ENCODE data around the gene PRR5L.

Gene PRR5L

DNA sequence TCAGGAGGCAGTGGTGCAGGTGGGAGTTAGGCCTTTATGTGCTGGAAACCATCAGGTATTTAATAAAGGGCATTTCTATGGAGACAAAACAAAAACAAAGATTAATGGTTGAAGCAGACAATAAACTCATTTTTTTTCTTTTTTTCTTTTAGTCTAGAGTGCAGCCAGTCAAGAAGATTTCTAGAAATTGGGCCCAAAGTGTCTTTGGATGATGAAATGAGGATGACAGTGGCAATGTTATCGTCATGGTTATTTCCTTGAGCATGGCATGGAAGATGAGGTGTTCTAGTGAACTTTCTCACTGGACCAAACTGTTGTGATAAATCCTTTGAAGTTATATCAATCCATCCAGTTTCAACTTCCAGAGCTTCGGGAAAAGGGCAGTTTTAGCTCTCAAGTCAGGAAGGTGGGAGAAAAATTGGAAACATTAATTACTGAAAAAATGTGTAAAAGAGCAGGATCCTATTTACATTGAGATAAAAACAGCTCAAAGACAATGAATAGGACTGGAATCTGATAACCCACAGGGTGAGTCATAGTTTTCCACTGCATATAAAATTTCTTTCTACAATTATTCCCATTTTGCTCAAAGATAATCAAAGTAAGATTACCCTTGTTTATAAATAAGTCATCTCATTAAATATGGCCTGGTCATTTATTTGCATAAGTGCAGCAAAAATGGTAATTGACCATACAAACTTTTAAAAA is 33.0 kb downstream of the PRR5L start:
- DNase-seq: no peak

GRCh38 chr11:36330411-36330810 is 34.3 kb downstream of the PRR5L start:
- DNase-seq: peak; percentile 12

DNA sequence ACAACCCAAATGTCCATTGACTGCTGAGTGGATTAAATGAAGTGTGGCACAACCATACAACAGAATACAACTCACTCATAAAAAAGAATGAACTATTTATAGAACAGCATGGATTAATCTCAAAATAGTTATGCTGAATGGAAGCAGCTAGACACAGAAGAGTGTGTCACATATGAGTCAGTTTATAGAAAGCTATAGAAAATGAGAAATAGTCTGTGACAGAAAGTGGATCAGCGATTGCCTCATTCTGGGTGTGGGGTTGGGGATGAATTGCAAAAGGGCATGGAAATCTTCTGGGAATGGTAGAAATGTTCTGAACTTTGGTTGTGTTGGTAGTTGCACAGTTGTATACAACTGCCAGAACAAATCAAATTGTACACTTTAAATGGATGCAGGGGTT is 37.4 kb downstream of the PRR5L start:
- DNase-seq: no peak

- DNase-seq: no peak
These were observed 37.8 kb downstream of the PRR5L start for GRCh38 chr11:36333897-36334296.

- DNase-seq: no peak
These were observed 43.8 kb downstream of the PRR5L start for GRCh38 chr11:36339888-36340287.

DNA sequence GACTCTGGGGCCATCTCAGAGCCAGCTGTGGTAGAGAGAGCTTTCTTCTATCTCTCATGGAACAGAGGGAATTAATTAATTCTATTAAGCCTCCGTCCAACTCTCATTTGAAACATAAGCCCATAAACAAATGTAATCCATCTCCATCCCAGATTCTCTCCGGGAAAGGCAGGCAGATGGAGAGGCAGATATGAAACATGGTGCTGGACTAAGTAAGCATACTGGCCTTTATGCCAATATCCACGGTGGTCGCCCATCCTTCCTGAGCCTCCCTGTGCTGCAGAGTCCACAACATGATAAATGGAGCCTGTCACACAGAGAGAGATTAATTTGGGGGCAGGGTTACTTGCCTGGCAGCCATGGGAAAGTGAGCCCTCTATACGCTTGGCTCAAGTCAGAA is 44.8 kb downstream of the PRR5L start:
- no peak for DNase-seq

GRCh38 chr11:36341915-36342314 is 45.8 kb downstream of the PRR5L start:
- no peak for DNase-seq

GRCh38 chr11:36342327-36342726 is 46.2 kb downstream of the PRR5L start:
- DNase-seq: no peak

GRCh38 chr11:36343436-36343835 is 47.3 kb downstream of the PRR5L start:
- no peak for DNase-seq

- DNase-seq: no peak
These were observed 49.0 kb downstream of the PRR5L start for GRCh38 chr11:36345084-36345511.

- no peak for DNase-seq
These were observed 49.5 kb downstream of the PRR5L start for GRCh38 chr11:36345535-36346141.

DNA sequence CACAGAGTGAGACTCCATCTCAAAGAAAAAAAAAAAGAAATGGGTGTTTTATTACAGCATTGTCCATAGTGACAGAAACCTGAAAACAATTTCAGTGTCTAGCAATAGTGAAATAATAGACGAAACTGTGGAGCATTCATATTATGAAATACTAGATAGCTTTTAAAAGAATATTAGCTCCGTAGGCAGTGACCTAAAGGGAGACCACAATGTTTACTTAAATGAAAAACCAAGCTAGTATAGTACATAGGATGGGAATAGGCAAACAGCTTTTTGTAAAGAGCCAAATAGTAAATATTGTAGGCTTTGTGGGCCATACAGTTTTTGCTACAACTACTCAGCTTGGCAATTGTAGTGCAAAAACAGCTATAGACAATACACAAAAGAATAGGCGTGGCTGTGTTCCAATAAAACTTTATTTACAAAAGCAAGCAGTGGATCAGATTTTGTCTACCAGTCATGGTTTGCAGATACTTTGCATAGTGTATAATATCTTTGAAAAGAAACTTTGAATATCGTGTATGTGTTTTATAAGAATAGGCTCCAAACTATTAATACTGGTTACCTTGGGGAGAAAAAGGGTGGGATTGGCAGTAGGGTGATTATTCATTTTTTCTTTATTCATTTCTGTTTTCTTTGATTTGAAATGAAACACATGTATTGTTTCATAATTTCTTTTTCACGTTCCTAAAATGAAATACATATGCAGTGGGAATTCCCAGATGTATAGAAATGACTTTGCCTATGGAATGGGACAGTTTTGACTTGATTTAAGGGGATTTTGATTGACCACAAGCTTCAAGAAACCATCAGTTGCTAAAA is 50.7 kb downstream of the PRR5L start:
- DNase-seq: no peak

GRCh38 chr11:36347384-36347906 is 51.4 kb downstream of the PRR5L start:
- no peak for DNase-seq

DNA sequence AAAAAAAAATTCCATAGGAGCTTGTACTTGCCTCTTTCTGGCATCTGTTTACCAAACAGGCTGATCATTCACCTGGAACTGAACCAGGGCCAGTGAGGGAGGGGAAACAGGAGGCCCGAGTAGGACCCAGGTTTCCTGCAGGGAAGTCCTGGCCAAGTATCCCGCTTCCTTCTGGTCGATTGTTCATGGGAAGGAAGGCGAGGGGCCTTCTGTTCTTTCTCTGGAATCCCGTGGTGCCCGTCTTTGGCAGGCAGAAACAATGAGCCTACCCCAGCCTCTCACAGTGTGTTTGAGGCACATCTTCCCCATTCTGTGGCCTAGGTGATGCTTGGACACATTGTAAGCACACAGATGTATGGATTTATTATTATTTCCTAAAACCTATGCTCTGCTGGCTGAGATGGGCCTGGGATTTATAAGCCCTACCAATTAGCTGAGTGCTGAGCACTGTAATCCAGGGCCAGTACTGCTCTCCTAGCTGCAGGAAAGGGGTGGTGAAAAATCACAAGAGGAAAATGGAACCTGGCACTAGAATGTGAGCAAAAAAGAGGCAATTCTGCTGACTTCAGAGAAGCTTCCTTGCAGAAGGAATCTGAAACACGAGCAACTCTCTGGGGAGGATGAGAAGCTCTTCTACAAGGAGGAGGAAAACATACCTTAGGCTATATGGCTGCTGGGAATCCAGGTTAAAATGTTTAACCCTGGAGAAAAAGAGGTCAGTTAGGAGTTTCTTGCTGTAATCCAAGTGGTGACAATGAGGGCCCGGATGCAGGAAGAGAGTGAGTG is 53.5 kb downstream of the PRR5L start:
- DNase-seq: no peak

DNA sequence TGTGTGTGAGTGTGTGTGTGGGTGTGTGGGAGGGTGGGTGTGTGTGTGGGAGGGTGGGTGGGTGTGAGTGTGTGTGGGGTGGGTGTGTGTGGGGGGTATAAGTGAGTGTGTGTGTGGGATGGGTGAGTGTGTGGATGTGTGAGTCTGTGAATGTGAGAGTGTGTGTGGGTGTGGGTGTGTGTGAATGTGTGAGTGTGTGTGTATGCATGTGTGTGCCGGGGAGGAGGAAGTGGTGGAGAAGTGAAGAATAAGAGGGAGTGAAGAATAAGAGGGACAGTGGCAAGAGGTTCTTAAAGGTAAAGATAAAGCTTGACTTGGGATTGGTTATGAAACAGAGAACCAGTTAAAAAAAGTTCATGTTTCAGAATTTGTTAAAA is 54.0 kb downstream of the PRR5L start:
- DNase-seq: no peak

DNA sequence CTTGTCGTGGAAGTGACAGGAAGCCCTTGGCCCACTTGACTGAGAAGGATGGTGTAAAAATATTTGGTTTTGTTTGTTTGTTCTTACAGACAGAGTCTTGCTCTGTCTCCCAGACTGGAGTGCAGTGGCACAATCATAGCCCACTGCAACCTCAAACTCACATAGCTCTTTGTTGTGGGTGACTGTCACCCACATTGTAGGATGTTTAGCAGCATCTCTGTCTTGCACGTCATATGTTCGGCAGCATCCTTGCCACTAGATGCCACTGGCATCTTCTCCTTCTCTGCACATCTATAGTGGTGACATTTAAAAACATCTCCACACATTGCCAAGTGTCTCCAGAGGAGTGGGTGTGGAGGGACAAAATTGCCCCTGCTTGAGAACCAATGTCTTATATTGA is 56.8 kb downstream of the PRR5L start:
- DNase-seq: no peak

DNA sequence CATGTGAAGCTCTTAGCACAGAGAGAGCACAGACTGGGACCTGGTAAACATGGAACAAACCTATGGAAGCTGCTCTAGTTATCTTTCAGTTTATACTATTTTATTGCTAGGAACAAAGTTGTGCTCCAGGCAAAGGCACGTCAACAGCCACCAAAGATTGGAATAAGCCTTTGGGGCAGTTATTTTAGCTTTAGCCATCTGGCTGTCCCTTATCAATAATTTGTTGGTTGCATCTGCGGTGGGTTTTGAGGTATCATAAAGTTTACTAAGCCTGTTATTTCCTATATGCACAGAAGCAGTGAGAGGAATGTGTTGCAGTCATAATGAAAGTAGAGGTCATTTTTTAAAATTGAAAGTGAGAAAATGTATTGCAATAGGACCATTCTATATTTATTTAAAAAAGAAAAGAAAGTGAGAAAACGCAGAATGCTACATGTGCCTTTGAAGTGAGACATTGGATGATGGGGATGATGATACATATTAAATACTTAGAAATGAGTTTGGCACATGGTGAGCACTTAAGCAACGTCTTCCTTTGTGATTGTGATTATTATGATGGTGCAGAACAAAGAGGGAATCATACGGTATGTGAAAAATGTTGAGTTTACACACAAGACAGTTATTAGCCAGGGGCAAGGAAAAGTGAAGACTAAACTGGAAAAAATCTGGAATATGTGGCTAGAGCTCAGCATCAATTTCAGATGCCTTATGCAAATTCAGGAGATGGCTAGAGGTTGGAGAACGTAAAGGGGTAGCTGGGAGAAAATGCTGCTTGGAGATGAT is 58.3 kb downstream of the PRR5L start:
- no peak for DNase-seq

DNA sequence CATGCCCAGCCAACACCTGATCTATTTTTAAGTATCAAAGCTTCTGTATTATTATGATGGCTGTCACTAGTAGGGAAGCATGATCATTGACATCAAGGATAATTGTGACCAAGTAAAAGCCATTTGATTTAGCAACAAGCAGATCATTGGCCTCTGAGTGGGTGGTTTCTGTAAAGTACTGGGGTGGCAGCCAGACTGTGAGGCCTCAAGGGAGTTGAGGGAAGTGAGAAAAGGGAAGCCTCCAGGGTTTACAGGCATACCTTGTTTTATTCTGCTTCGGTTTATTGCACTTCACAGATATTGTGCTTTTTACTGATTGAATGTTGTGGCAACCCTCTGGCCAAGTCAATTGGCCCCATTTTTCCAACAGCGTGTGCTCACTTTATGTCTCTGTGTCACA is 60.1 kb downstream of the PRR5L start:
- peak; percentile 25 for DNase-seq

- DNase-seq: no peak
These were observed 61.7 kb downstream of the PRR5L start for GRCh38 chr11:36357831-36358230.

GRCh38 chr11:36358436-36358835 is 62.3 kb downstream of the PRR5L start:
- no peak for DNase-seq

- no peak for DNase-seq
These were observed 64.2 kb downstream of the PRR5L start for GRCh38 chr11:36360318-36360717.

GRCh38 chr11:36360826-36361415 is 64.8 kb downstream of the PRR5L start:
- no peak for DNase-seq
